IMR-90 (cell line): ENCODE results near the gene GATAD2A. TPM values are rescaled to one million over a fixed set of nuclear protein-coding genes. Genes with fewer than 3 reads are reported as not detected.
A peak's percentile ranks its signal among the peaks of the same experiment; 100 is the strongest.

Experiments used
- ATAC-seq: fragments of 200-7000 bp; cut with Tn5 transposase; 2 replicates; pipeline ENCODE4 v1.9.1; 2020; ENCODE audit warnings: low read depth, mild to moderate bottlenecking, moderate library complexity
- BruUV-seq: library from RNA; stranded (reverse); fragments of 400-500 nt; replicated peaks from 2 replicates; lab custom pipeline; 2021; lab: Mats Ljungman, UMichigan
- CTCF ChIA-PET: fragments of 300-600 bp; formaldehyde crosslinking; extraction: SDS; loops from one replicate; lab custom pipeline; 2021; ENCODE audit warnings: antibody characterized with exemption; lab: Yijun Ruan, JAX
- POLR2A ChIA-PET: fragments of 300-600 bp; sonication (Branson Sonifier 250); formaldehyde crosslinking; loops from one replicate; lab custom pipeline; 2022; ENCODE audit warnings: antibody characterized with exemption; ENCODE audit not compliant: unreplicated experiment; lab: Charles Lee
- DNase-seq: peaks from one replicate; pipeline ENCODE4 v3.0.0; 2013
- H2AFZ ChIP-seq: replicated peaks from 2 replicates; pipeline ENCODE3; 2013; ENCODE audit warnings: low read length, mild to moderate bottlenecking; ENCODE audit not compliant: poor library complexity
- H2AK5ac ChIP-seq: 2 replicates; pipeline ENCODE4 v1.6.1; 2013; ENCODE audit warnings: low read depth, low read length, inconsistent platforms
- H2AK9ac ChIP-seq: replicated peaks from 2 replicates; pipeline ENCODE3; 2013; ENCODE audit warnings: mild to moderate bottlenecking, low read depth, low read length, moderate library complexity; ENCODE audit not compliant: poor library complexity
- H2BK120ac ChIP-seq: 2 replicates; pipeline ENCODE4 v1.6.1; 2013; ENCODE audit warnings: low read depth, low read length, inconsistent platforms
- H2BK15ac ChIP-seq: 3 replicates; pipeline ENCODE4 v1.6.1; 2013; ENCODE audit warnings: low read depth, low read length, inconsistent platforms
- H2BK20ac ChIP-seq: 2 replicates; pipeline ENCODE4 v1.6.1; 2013; ENCODE audit warnings: low read depth, mild to moderate bottlenecking, inconsistent platforms, low read length, moderate library complexity
- H2BK5ac ChIP-seq: 2 replicates; pipeline ENCODE4 v1.6.1; 2013; ENCODE audit warnings: mild to moderate bottlenecking, low read depth, low read length, inconsistent platforms; ENCODE audit not compliant: poor library complexity, severe bottlenecking
- H3K14ac ChIP-seq: replicated peaks from 2 replicates; pipeline ENCODE4 v1.6.1; 2013; ENCODE audit warnings: low read depth, low read length, inconsistent platforms
- H3K18ac ChIP-seq: 2 replicates; pipeline ENCODE4 v1.6.1; 2013; ENCODE audit warnings: low read depth, low read length, control low read depth
- H3K23ac ChIP-seq: 2 replicates; pipeline ENCODE4 v1.6.1; 2013; ENCODE audit warnings: low read depth, low read length, inconsistent platforms
- H3K27ac ChIP-seq: 2 replicates; pipeline ENCODE4 v1.5.1; 2013; ENCODE audit warnings: mild to moderate bottlenecking, control low read depth, low read length; ENCODE audit not compliant: insufficient read depth
- H3K27me3 ChIP-seq: 2 replicates; pipeline ENCODE4 v1.6.1; 2013; ENCODE audit warnings: low read length; ENCODE audit not compliant: control insufficient read depth, insufficient read depth
- H3K36me3 ChIP-seq: 2 replicates; pipeline ENCODE4 v1.6.1; 2013; ENCODE audit warnings: low read length, mixed read lengths; ENCODE audit not compliant: control insufficient read depth, insufficient read depth
- H3K4ac ChIP-seq: 2 replicates; pipeline ENCODE4 v1.6.1; 2013; ENCODE audit warnings: low read depth, low read length, inconsistent platforms
- H3K4me1 ChIP-seq: 2 replicates; pipeline ENCODE4 v1.6.1; 2013; ENCODE audit warnings: low read length, mixed read lengths; ENCODE audit not compliant: control insufficient read depth, insufficient read depth
- H3K4me2 ChIP-seq: 2 replicates; pipeline ENCODE4 v1.6.1; 2013; ENCODE audit warnings: low read depth, mild to moderate bottlenecking, control low read depth, low read length, moderate library complexity
- H3K4me3 ChIP-seq: 2 replicates; pipeline ENCODE4 v1.5.1; 2013; ENCODE audit warnings: low read depth, mild to moderate bottlenecking, control low read depth, low read length, moderate library complexity; ENCODE audit not compliant: insufficient read depth
- H3K56ac ChIP-seq: 2 replicates; pipeline ENCODE4 v1.6.1; 2013; ENCODE audit warnings: low read length, inconsistent platforms; ENCODE audit not compliant: insufficient read depth; ENCODE audit errors: extremely low read depth
- H3K79me1 ChIP-seq, 2 experiments: 2 replicates each; pipeline ENCODE4 v1.6.1; 2013; ENCODE audit warnings: low read length in 2 of 2, inconsistent platforms in 1 of 2, low read depth in 1 of 2
- H3K9ac ChIP-seq: 2 replicates; pipeline ENCODE4 v1.6.1; 2013; ENCODE audit warnings: low read depth, low read length, control low read depth
- H3K9me1 ChIP-seq: 2 replicates; pipeline ENCODE4 v1.6.1; 2013; ENCODE audit warnings: low read length, inconsistent platforms; ENCODE audit not compliant: insufficient read depth
- H3K9me3 ChIP-seq: 2 replicates; pipeline ENCODE4 v1.6.1; 2013; ENCODE audit warnings: low read length; ENCODE audit not compliant: control insufficient read depth, insufficient read depth
- H4K20me1 ChIP-seq: 2 replicates; pipeline ENCODE4 v1.6.1; 2013; ENCODE audit warnings: low read length, inconsistent platforms; ENCODE audit not compliant: insufficient read depth
- H4K5ac ChIP-seq: 2 replicates; pipeline ENCODE4 v1.6.1; 2013; ENCODE audit warnings: mild to moderate bottlenecking, low read depth, low read length, control low read depth
- H4K8ac ChIP-seq, 2 experiments: 2 replicates each; pipeline ENCODE4 v1.6.1; 2013; ENCODE audit warnings: low read depth in 2 of 2, low read length in 2 of 2, control low read depth in 1 of 2, inconsistent platforms in 1 of 2
- H4K91ac ChIP-seq: 2 replicates; pipeline ENCODE4 v1.6.1; 2013; ENCODE audit warnings: low read depth, low read length, inconsistent platforms; ENCODE audit not compliant: insufficient read depth
- RFX5 ChIP-seq: IDR thresholded peaks from 2 replicates; pipeline ENCODE4 v1.8.0; 2012; ENCODE audit warnings: low read depth, mild to moderate bottlenecking, low read length, moderate library complexity
- WGBS, 2 experiments: methylation state at CpG; one replicate each; pipeline versions ENCODE4 v1.1.5 to v1.1.7; 2013; ENCODE audit warnings: missing lambda C conversion rate in 2 of 2; ENCODE audit not compliant: insufficient read length in 1 of 2; ENCODE audit errors: extremely low coverage in 2 of 2; 5-methylcytosine and 5-hydroxymethylcytosine counted together
- dilution Hi-C: fragments of 300-500 bp; cut with HindIII; formaldehyde crosslinking; loops from one replicate; pipeline ENCODE4 v1.14.3; 2018; ENCODE audit warnings: low sequenced_read_pairs; ENCODE audit not compliant: unreplicated experiment
- in situ Hi-C: fragments of 300-500 bp; cut with MboI; formaldehyde crosslinking; loops from 3 replicates; pipeline ENCODE4 v1.14.3; 2019; ENCODE audit warnings: low sequenced_read_pairs, inconsistent platforms, mixed read lengths
- intact Hi-C: fragments of 100-400 bp; cut with micrococcal nuclease; formaldehyde crosslinking; loops from 2 replicates; pipeline ENCODE4 v1.10.0; 2022
- polyA plus RNA-seq, 3 experiments: library from polyadenylated mRNA; depleted of rRNA; stranded (reverse); fragments of >200 nt; gene quantifications; 2 replicates each; pipeline ENCODE4 v1.2.3, GENCODE V29; 2012; ENCODE audit warnings: low replicate concordance in 1 of 3
- total RNA-seq: library from RNA; depleted of rRNA; stranded (reverse); fragments of >200 nt; gene quantifications from 2 replicates; pipeline ENCODE4 v1.2.3, GENCODE V29; 2012

Gene GATAD2A
- total and polyA plus RNA-seq, 2 of the 4 experiments (the other 2 are of a cell fraction) = 23.5 to 33.2 TPM

DNA sequence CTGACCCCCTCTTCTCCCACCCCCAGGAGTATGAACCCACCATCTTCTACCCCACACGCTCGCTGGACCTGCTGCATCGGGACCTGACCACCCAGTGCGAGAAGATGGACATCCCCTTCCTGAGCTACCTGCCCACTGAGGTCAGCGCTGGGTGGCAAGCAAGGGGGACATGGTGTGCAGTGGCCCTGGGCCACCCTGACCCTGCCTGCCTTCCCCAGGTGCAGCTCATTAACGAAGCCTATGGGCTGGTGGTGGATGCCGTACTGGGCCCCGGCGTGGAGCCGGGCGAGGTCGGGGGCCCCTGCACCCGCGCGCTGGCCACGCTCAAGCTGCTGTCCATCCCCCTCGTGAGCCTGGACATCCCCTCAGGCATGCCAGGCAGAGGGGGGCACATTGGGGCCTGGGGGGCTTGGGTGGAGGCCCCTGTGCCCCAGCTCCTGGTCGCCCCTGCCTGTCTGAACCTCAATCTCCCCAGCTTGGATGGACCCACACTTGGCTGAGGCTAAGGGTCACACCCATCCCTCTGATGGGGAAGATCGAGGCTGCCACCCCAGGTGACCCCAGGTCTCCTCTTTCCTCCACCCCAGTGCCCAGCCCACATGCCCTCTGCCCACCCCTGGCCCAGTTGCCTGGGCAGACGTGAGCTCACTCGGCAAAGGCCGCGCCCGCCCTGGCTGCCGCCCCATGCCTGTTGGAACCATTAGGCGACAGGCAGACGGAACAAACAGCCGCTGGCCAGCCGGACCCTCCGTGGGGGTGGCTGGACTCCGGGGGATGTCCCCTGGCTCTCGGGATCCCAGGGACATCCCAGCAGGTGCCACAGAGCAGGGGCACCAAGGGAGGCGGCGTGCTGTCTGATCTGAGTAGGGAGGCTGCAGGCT is 130.1 kb downstream of the GATAD2A start:
- H3K4me1 ChIP-seq = peaks cover 4% of the 10 kb centered on the region
- H3K4me3 ChIP-seq = no peak overlapping the region
- peak overlapping the region; percentile 66 for H2AK9ac ChIP-seq
- in situ Hi-C loops (loop anchor here (5.0 to 25.0 kb wide), 2 partner anchors 107 to 427 kb away; partner anchors contain the start of gene GMIP), intact Hi-C loops (no loop called here), dilution Hi-C loops (no loop called here)
- H3K56ac ChIP-seq = no peak overlapping the region
- no peak overlapping the region for H2BK120ac ChIP-seq
- no peak overlapping the region for H4K5ac ChIP-seq
- no peak for ATAC-seq
- H3K18ac ChIP-seq = no peak overlapping the region
- no peak overlapping the region for H2AFZ ChIP-seq
- BruUV-seq = no TSS peak
- H2BK15ac ChIP-seq = no peak overlapping the region
- H3K9me1 ChIP-seq = no peaks in the 10 kb centered on the region
- H3K9me3 ChIP-seq = no peaks in the 10 kb centered on the region; the same call in 1 of the 2 replicates
- no peak overlapping the region for H3K27ac ChIP-seq
- peaks cover 21% of the 10 kb centered on the region for H3K27me3 ChIP-seq
- H3K4ac ChIP-seq = no peak overlapping the region
- TF ChIP-seq RFX5 = no peak
- CTCF ChIA-PET = no interaction called here
- no peak overlapping the region for H3K14ac ChIP-seq
- no peak overlapping the region for H2BK5ac ChIP-seq
- H3K9ac ChIP-seq = no peak overlapping the region
- no peak overlapping the region for H4K8ac ChIP-seq
- H3K36me3 ChIP-seq = no peaks in the 10 kb centered on the region
- no peak for DNase-seq
- H4K91ac ChIP-seq = no peak overlapping the region
- no peaks in the 10 kb centered on the region; a peak in 1 of 4 replicates for H3K79me1 ChIP-seq
- H4K20me1 ChIP-seq = peaks cover 11% of the 10 kb centered on the region; the same call in 1 of the 2 replicates
- H3K23ac ChIP-seq = no peak overlapping the region
- no peak overlapping the region for H2AK5ac ChIP-seq
- H2BK20ac ChIP-seq = no peak overlapping the region
- WGBS, 2 experiments = 93% methylated on average over 14 of the region's 34 CpGs; no CpG with 5 or more reads in 1 of the 2 experiments
- H3K4me2 ChIP-seq = no peak overlapping the region
- POLR2A ChIA-PET = no interaction called here
